ENCODE measurements around the gene AP2B1. TPM values are rescaled to one million over a fixed set of nuclear protein-coding genes. Genes with fewer than 3 reads are reported as not detected.

Gene AP2B1
- total RNA-seq, 2 donors from 2014 or later: 95.9 to 114 TPM

DNA sequence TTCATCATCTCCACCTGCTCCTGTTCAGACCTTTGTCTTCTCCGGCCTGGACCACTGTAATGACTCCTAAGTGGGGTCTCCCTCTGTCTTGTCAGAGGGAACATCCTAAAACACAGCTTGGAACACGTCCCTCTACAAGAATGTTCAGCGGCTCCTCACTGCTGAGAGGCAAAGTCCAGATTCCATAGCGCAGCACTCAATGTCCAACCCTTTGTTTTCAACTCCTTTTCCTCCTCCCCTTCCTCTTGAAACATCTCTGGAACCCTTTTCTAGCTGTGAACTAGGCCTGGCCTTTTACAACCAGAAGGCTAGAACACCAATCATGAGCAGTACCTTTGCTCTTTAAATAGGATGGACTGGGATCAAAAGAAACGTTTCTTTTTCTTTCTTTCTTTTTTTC, 174.5 kb downstream of the AP2B1 start:
- Mint-ChIP-seq H3K4me3 (no peak overlapping the region), H3K36me3 (ENCODE audit: low read depth) (no peaks in the 10 kb centered on the region), H3K27ac (no peak overlapping the region), H3K27me3 (no peaks in the 10 kb centered on the region), H3K4me1 (peaks cover 5% of the 10 kb centered on the region)
- H3K9me3 ChIP-seq (ENCODE audit: control insufficient read depth, low read length, poor library complexity, severe bottlenecking): no peaks in the 10 kb centered on the region
- ATAC-seq (no peak), DNase-seq (no peak)

DNA sequence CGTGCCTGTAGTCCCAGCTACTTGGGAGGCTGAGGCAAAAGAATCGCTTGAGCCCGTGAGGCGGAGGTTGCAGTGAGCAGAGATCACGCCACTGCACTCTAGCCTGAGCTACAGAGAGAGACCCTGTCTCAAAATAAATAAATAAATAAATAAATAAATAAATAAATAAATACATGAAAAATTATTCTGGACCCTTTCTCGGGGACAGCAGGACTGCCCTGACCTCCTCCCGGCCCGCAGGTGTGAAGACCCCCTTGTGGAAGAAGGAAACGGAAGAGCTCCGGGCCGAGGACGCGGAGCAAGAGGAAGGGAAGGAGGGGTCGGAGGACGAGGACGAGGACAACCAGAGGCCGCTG, 176.6 kb downstream of the AP2B1 start:
- H3K9me3 ChIP-seq (ENCODE audit: control insufficient read depth, low read length, poor library complexity, severe bottlenecking): no peaks in the 10 kb centered on the region
- DNase-seq (no peak), ATAC-seq (no peak)
- Mint-ChIP-seq H3K36me3 (ENCODE audit: low read depth) (no peaks in the 10 kb centered on the region), H3K27ac (no peak overlapping the region), H3K4me1 (peaks cover 5% of the 10 kb centered on the region), H3K4me3 (peak overlapping the region; percentile 93), H3K27me3 (peaks cover 10% of the 10 kb centered on the region)

DNA sequence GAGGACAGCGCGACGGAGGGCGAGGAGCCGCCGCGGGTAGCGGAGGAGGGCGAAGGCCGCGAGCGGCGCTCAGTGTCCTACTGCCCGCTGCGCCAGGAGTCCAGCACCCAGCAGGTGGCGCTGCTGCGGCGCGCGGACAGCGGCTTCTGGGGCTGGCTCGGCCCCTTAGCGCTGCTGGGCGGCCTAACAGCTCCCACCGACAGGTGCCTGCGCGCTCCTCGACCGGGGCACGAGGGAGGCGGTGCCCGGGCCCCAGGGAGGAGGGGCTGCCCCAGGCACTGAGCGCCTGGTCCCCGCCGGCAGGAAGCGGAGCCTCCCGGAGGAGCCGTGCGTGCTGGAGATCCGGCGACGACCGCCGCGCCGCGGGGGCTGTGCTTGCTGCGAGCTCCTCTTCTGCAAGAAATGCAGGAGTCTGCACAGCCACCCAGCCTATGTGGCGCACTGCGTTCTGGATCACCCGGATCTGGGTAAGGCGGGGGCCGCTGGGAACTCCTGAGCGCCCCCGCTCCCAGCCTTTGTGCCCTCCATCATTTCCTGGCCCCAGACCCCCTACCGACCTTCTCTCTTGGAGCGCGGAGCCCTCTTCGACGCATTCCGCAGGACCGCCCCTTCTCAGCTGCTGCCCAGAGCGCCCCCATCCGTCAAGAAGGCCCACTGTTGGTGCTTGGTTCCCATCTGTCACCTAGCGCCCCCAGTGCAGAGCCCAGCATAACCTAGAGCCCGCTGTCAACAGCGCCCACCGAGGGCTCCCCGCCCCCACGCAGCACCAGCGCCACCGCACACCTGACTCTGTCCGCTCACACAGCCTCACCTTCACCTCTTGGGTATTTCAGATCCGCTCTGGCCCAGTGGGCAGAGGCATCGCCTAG, 177.2 kb downstream of the AP2B1 start:
- H3K27ac Mint-ChIP-seq: no peak overlapping the region
- ATAC-seq: peak; percentile 88
- H3K36me3 Mint-ChIP-seq (ENCODE audit: low read depth): no peaks in the 10 kb centered on the region
- H3K4me1 Mint-ChIP-seq: peaks cover 6% of the 10 kb centered on the region
- H3K27me3 Mint-ChIP-seq: peaks cover 10% of the 10 kb centered on the region
- H3K9me3 ChIP-seq (ENCODE audit: control insufficient read depth, low read length, poor library complexity, severe bottlenecking): no peaks in the 10 kb centered on the region
- peak; percentile 78 to 80 (median 79) for DNase-seq
- peak overlapping the region; percentile 93 for H3K4me3 Mint-ChIP-seq

DNA sequence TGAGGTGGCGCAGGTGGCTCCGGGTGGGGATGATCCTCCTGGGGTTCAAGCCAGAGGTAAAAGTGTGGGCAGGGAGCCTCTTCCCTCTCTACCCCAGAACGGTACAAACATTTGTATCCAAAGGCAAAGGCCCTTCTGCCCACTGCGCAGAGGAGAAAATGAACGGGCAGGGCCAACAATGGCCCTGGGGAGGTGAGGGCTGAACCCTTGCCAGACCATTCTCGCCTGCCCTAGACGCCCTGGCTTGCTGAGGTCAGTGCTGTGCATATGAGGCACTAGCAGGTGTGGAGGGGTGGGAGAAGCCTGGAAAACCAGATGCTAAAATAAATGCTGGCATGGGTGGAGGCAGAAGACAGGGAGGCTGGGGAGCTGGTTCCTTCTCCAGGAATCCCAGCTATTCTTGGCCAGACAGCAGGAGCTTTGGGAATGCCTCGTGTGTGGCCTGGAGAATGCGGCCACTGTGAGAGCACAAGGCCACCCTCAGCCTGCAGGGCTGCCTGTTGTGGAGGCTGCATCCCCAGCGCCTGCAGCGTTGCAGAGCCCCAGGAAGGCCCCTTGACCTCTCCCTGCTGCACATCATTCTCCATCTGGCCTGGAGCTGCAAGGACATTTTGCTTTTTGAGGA, 178.1 kb downstream of the AP2B1 start:
- H3K9me3 ChIP-seq (ENCODE audit: control insufficient read depth, low read length, poor library complexity, severe bottlenecking): no peaks in the 10 kb centered on the region
- Mint-ChIP-seq H3K4me1 (peaks cover 7% of the 10 kb centered on the region), H3K27me3 (peaks cover 10% of the 10 kb centered on the region), H3K27ac (no peak overlapping the region), H3K4me3 (peak overlapping the region; percentile 93), H3K36me3 (ENCODE audit: low read depth) (no peaks in the 10 kb centered on the region)
- ATAC-seq: no peak
- no peak for DNase-seq

DNA sequence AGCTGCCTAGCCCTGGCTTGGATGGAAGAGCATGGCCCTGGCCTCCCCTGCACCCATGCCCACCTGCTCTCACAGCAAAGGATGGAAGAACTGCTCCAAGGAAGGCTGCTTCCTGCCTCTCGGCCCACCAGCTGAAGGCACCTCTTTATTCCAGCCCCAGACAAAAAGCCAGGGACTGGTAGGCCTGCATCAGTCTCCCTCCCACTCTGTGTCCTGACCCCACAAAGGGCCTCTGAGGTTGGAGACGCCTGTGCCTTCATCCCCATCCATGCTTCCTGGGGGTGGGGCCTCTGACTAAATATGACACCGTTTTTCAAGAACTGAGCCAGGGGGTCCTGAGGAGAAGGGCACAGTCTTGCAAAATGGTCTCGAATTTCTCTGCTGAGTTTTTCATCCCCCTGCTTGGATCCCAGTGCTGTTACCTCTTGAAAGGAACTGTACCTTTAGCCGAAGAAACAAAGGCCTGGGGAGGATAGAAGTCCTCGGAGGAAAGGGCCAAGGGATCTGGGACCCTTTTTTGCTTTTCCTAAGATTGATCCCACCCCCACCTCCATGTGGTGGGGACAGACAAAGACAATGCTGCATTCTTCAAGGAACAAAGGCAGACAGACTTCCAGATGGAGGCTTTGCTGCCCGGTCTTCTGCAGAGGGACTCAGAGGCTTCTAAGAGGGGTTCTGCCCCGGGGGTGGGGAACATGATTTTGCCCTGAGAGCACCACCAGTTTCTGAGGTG, 178.8 kb downstream of the AP2B1 start:
- Mint-ChIP-seq H3K36me3 (ENCODE audit: low read depth) (no peaks in the 10 kb centered on the region), H3K27me3 (peaks cover 10% of the 10 kb centered on the region), H3K27ac (no peak overlapping the region), H3K4me1 (peaks cover 7% of the 10 kb centered on the region), H3K4me3 (no peak overlapping the region)
- DNase-seq: no peak
- ATAC-seq: no peak
- no peaks in the 10 kb centered on the region for H3K9me3 ChIP-seq (ENCODE audit: control insufficient read depth, low read length, poor library complexity, severe bottlenecking)

DNA sequence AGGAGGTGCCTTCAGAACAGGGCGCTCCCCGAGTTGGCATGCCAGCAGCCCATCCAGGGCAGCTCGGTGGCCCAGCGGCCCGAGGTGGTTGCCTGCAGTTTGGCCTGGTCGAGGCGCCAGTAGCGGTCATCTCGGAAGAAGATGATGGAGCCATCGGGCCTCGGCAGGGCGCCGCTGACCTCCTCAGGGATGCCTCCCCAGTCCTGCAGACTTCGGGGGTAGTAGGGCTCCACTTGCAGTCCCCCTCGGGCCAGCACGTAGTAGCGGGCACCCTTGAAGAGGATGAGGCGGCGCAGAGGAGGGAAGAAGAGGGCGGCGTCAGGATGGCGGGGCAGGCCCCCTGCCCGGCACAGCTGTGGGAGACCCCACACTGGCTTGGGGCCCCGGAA, 179.4 kb downstream of the AP2B1 start:
- Mint-ChIP-seq H3K27ac (no peak overlapping the region), H3K27me3 (peaks cover 10% of the 10 kb centered on the region), H3K4me3 (no peak overlapping the region), H3K36me3 (ENCODE audit: low read depth) (no peaks in the 10 kb centered on the region), H3K4me1 (peaks cover 7% of the 10 kb centered on the region)
- ATAC-seq (no peak), DNase-seq (no peak)
- no peaks in the 10 kb centered on the region for H3K9me3 ChIP-seq (ENCODE audit: control insufficient read depth, low read length, poor library complexity, severe bottlenecking)

DNA sequence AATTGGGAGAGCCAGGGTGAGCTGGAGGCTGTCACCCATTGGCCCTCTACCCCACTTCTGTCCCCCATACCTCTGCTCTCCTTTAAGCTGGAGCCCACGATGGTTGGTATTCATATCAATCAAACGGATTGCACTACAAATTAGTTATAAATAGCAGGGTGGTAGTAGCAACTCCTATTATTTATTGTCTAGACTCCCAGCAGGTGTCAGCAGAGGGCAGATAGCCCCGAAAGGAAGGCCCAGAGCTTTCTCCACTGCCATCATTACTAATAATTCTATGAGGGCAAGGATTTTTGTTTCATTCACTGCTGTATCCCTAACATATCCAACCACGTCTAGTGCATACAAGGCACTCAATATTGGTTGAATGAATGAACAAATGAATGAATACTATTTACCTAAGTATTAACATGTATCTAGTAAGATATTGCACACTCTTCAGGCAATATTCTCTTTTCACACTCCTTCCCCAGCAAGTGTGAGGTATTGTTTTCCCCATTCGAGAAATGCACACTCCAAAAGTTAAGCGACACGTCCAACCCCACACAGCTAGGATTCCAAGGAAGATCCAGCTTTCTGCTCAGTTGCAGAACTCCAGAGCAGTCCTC, 179.9 kb downstream of the AP2B1 start:
- Mint-ChIP-seq H3K36me3 (ENCODE audit: low read depth) (no peaks in the 10 kb centered on the region), H3K4me1 (peaks cover 7% of the 10 kb centered on the region), H3K27ac (no peak overlapping the region), H3K27me3 (peaks cover 13% of the 10 kb centered on the region), H3K4me3 (no peak overlapping the region)
- no peak for DNase-seq
- H3K9me3 ChIP-seq (ENCODE audit: control insufficient read depth, low read length, poor library complexity, severe bottlenecking): no peaks in the 10 kb centered on the region
- no peak for ATAC-seq

DNA sequence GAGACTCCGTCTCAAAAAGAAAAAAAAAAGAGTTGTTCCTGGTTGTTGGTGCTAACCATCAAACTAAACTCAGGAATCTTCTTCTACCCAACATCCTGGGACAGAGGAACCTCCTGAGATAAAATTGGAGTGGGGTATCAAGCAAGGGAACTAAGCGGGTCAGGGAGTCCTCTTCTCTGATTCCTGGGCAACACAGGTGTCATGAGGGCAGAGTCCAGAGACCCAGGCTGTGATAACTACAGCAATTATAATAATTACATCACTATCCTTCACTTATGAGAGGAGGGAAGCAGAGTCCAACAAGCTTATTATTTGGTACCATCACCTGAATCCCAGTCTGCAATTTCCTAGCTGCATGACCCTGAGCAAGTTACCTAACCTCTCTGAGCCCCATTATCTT, 181.7 kb downstream of the AP2B1 start:
- ATAC-seq: no peak

DNA sequence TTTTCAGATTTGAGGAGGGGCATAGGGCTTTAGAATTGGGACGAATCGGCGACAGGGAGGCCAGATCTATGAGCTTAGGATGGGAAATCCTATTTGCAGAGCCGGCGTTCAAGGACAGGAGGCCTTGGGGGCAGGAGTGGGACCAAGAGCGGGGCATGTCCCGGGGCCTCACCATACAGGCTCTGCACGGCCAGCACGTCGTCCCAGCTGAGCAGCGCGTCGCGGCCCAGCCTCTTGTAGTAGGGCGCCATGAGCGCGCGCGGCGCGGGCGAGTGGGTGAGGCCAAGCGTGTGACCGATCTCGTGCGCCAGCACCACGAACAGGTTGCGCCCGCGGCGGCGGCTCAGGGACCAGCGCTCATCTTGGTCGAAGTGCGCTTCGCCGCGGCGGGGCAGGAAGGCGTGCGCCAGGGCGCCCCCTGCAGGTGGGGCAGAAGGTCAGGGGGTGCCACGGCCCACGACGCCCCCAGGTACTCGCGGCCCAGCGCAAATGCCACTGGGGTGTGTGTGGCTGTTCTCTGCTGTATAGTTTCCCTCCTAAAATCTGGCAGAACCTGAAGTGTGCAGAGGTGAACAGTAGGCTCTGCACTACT, 182.9 kb downstream of the AP2B1 start:
- no peaks in the 10 kb centered on the region for H3K9me3 ChIP-seq (ENCODE audit: control insufficient read depth, low read length, poor library complexity, severe bottlenecking)
- ATAC-seq (no peak), DNase-seq (no peak)
- Mint-ChIP-seq H3K27me3 (peaks cover 32% of the 10 kb centered on the region), H3K36me3 (ENCODE audit: low read depth) (no peaks in the 10 kb centered on the region), H3K27ac (no peak overlapping the region), H3K4me3 (no peak overlapping the region), H3K4me1 (peaks cover 2% of the 10 kb centered on the region)

More for the DNA sequence above, 181.7 kb downstream of the AP2B1 start:
- peaks cover 23% of the 10 kb centered on the region for H3K27me3 Mint-ChIP-seq
- H3K9me3 ChIP-seq (ENCODE audit: control insufficient read depth, low read length, poor library complexity, severe bottlenecking): no peaks in the 10 kb centered on the region
- no peak overlapping the region for H3K27ac Mint-ChIP-seq
- H3K4me1 Mint-ChIP-seq: peaks cover 7% of the 10 kb centered on the region
- no peak overlapping the region for H3K4me3 Mint-ChIP-seq
- DNase-seq: no peak
- no peaks in the 10 kb centered on the region for H3K36me3 Mint-ChIP-seq (ENCODE audit: low read depth)

DNA sequence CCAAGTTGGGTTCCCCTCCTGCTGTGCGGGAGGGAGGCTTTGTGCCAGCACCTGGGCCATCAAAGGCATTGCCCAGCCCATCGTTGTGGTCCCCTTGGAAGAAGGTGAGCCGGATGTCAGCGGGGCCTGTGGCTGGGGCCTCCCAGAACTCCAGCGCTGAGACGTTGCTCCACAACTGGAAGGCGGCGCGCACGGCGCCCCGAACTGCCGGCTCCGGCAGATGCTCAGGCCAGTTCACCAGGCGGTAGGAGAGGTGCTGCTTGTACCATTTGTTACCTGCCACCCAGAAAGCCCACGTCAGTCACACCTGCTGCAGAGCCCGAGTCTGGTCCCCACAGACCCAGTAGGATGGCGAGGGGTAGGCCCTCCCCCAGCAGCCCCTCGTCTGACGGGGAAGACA, 186.0 kb downstream of the AP2B1 start:
- Mint-ChIP-seq H3K27me3 (peaks cover 36% of the 10 kb centered on the region), H3K4me1 (peaks cover 2% of the 10 kb centered on the region), H3K36me3 (ENCODE audit: low read depth) (no peaks in the 10 kb centered on the region), H3K4me3 (no peak overlapping the region), H3K27ac (no peak overlapping the region)
- ATAC-seq (no peak), DNase-seq (no peak)
- H3K9me3 ChIP-seq (ENCODE audit: control insufficient read depth, low read length, poor library complexity, severe bottlenecking): no peaks in the 10 kb centered on the region

DNA sequence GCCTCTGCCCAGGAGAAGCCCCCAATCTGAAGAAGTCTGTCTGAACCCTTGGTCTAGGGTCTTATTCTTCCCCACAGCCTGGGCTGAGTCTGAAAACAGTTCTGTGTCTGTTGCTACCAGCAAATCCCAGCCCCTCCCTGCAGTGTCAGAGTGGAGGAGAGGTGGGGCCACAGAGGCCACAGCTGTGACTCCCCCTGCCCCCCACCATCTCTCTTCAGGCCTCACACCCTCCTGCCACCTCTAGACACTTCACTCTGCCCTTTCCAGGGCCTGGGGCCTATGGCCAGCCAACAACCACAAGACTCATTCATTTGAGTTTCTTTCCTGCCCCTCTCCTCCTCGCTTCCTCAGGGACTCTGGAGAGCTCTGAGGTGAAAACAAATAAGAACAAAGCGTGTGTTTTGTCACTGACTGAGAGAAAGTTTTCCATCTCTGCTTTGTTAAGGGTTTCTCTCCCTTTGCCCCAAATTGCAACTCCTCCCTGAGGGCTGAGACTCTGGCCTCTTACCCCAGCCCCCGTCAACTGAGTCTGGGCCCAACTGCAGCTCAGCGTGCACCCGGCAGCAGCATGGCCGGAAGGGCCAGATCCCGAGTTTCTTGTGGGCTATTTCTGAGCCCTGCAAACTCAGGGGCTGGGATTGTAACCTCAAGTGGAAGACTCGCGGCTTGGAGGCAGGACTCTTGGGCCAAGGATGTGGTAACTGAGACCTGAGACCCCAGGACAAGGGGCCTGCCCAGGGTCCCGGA, 186.7 kb downstream of the AP2B1 start:
- DNase-seq (no peak), ATAC-seq (no peak)
- Mint-ChIP-seq H3K4me1 (peaks cover 2% of the 10 kb centered on the region), H3K27me3 (peaks cover 38% of the 10 kb centered on the region), H3K4me3 (no peak overlapping the region), H3K36me3 (ENCODE audit: low read depth) (no peaks in the 10 kb centered on the region), H3K27ac (no peak overlapping the region)
- H3K9me3 ChIP-seq (ENCODE audit: control insufficient read depth, low read length, poor library complexity, severe bottlenecking): no peaks in the 10 kb centered on the region

DNA sequence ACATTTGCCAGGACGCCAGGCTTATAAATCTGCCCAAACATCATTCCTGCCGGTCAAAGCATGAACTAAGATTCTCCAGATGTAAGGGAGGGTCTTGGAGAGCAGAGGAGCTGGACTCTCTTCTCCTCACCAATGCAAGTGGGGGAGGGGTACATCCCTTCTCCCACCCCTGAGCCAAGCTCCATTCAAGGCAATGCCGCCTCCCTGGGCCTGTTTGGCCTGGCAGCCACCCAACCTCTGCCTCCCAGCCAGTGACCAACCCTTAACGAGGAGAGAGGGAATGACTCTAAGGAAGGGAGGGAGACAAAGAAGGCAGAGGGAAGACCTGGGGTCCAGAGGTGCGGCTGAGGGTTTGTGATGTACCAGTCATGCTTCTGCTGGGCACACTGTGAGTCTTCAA, 187.4 kb downstream of the AP2B1 start:
- no peaks in the 10 kb centered on the region for H3K4me1 Mint-ChIP-seq
- no peak for ATAC-seq

More for the DNA sequence above, 187.4 kb downstream of the AP2B1 start:
- no peaks in the 10 kb centered on the region for H3K9me3 ChIP-seq (ENCODE audit: control insufficient read depth, low read length, poor library complexity, severe bottlenecking)
- Mint-ChIP-seq H3K27me3 (peaks cover 40% of the 10 kb centered on the region), H3K27ac (no peak overlapping the region), H3K36me3 (ENCODE audit: low read depth) (no peaks in the 10 kb centered on the region), H3K4me3 (no peak overlapping the region)
- DNase-seq: no peak

Measured in T-helper 17 cell (primary cell).